ENCODE measurements around the gene TPD52L1. TPM values are rescaled to one million over a fixed set of nuclear protein-coding genes. Genes with fewer than 3 reads are reported as not detected.

Gene TPD52L1
- total RNA-seq, 4 donors from 2014 or later, result 123 to 234 (median 175) TPM

- TF ChIP-seq POLR2A (IDR thresholded peaks at IDR 0.05) (no peak), CTCF (IDR thresholded peaks at IDR 0.05) (no peak)
- 93 to 94% methylated on average over 7 of the region's 7 CpGs for WGBS, 2 donors
- DNase-seq (ENCODE audit: low spot score in 2 of 2), result no peak
- H3K4me3 ChIP-seq (ENCODE audit: low read depth, poor library complexity, severe bottlenecking), result no peak overlapping the region
- intact Hi-C loops (cut with DNase I; ENCODE audit: low total_unique reads), result no loop called here
Measured at GRCh38 chr6:125269328-125269985, 115.9 kb downstream of the TPD52L1 start.

GRCh38 chr6:125270380-125270779 is 116.8 kb downstream of the TPD52L1 start:
- WGBS, 2 donors, result 97 to 98% methylated on average over 4 of the region's 4 CpGs

GRCh38 chr6:125271486-125272159 is 118.0 kb downstream of the TPD52L1 start:
- no peak for TF ChIP-seq CTCF (IDR thresholded peaks at IDR 0.05)
- TF ChIP-seq POLR2A (IDR thresholded peaks at IDR 0.05), result no peak
- H3K4me3 ChIP-seq (ENCODE audit: low read depth, poor library complexity, severe bottlenecking), result no peak overlapping the region
- no peak for DNase-seq (ENCODE audit: low spot score in 2 of 2)
- intact Hi-C loops (cut with DNase I; ENCODE audit: low total_unique reads), result no loop called here
- 88 to 93% methylated on average over 8 of the region's 8 CpGs for WGBS, 2 donors

More at GRCh38 chr6:125270380-125270779, 116.8 kb downstream of the TPD52L1 start:
- no peak overlapping the region for H3K4me3 ChIP-seq (ENCODE audit: low read depth, poor library complexity, severe bottlenecking)
- TF ChIP-seq CTCF (IDR thresholded peaks at IDR 0.05) (no peak), POLR2A (IDR thresholded peaks at IDR 0.05) (no peak)
- DNase-seq (ENCODE audit: low spot score in 2 of 2), result no peak
- intact Hi-C loops (cut with DNase I; ENCODE audit: low total_unique reads), result no loop called here

DNA sequence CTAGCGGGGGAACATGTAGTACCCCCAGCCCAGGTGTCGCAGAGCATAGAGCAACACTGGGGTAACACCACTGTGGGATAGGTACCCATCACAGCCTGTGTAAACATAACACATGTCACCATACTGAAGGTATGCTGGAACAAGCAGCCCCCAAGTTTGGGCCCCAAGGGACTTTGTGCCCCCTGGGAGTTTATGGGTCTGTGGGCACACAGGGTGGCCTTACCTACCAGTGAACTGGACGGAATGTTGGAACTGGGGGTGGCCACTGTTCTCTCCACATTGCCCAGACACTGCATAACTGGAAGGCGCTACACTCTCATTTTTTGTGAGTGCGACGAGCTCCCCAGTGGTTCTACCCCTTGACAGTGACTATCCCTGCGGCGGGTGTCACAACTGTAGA is 119.7 kb downstream of the TPD52L1 start:
- no peak for DNase-seq (ENCODE audit: low spot score in 2 of 2)
- intact Hi-C loops (cut with DNase I; ENCODE audit: low total_unique reads), result no loop called here
- no peak overlapping the region for H3K4me3 ChIP-seq (ENCODE audit: low read depth, poor library complexity, severe bottlenecking)

DNA sequence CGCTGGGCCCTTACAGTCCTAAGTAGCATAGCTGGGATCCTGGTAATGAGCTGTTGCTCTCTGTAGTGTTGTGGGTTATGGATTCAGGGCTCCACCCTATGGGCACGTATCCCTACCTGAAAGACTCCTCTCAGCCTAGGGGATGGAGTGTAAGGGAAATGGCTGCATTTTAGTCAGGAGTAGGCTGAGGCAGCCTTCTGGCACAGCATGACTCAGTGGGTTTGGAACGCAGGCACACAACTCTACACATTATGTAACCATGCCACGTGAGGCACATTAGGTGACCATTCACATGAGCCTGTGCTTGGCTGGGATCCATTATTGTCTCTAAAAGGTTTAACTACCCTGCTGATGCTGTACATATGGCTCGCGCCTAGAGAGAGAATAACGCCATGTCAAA is 120.4 kb downstream of the TPD52L1 start:
- DNase-seq (ENCODE audit: low spot score in 2 of 2), result peak in 1 of 2 donors; percentile 29
- intact Hi-C loops (cut with DNase I; ENCODE audit: low total_unique reads), result no loop called here
- WGBS, 2 donors, result 79 to 89% methylated on average over 7 of the region's 7 CpGs
- TF ChIP-seq CTCF (IDR thresholded peaks at IDR 0.05) (no peak), POLR2A (IDR thresholded peaks at IDR 0.05) (no peak)
- no peak overlapping the region for H3K4me3 ChIP-seq (ENCODE audit: low read depth, poor library complexity, severe bottlenecking)

More for the DNA sequence above, 119.7 kb downstream of the TPD52L1 start:
- 98 to 99% methylated on average over 8 of the region's 8 CpGs for WGBS, 2 donors
- TF ChIP-seq POLR2A (IDR thresholded peaks at IDR 0.05) (no peak), CTCF (IDR thresholded peaks at IDR 0.05) (no peak)
